ENCODE data around the gene UBP1.
A peak's percentile ranks its signal among the peaks of the same experiment; 100 is the strongest.
"Not testable (repeated sequence)": the region's sequence is repeated elsewhere in the genome, so short reads cannot be mapped to it uniquely, and the experiment has no call there.

The UBP1 gene

GRCh38 chr3:33440328-33441224 is at the start of gene UBP1:
Gene UBP1, minus strand, starts transcription at chr3:33440405. Its CDS starts 557 bp downstream, at chr3:33439848.
- DNase-seq (ENCODE audit: low spot score) = peak; percentile 99

- DNase-seq (ENCODE audit: low spot score) = no peak
Observed at GRCh38 chr3:33488683-33489082, 48.5 kb upstream of the UBP1 start.

GRCh38 chr3:33488246-33488645 is 48.0 kb upstream of the UBP1 start:
- DNase-seq (ENCODE audit: low spot score) = no peak

GRCh38 chr3:33482111-33482521 is 41.9 kb upstream of the UBP1 start:
- no peak for DNase-seq (ENCODE audit: low spot score)

GRCh38 chr3:33474896-33475295 is 34.7 kb upstream of the UBP1 start:
- no peak for DNase-seq (ENCODE audit: low spot score)

GRCh38 chr3:33473813-33474212 is 33.6 kb upstream of the UBP1 start:
- DNase-seq (ENCODE audit: low spot score) = no peak

GRCh38 chr3:33467786-33468185 is 27.6 kb upstream of the UBP1 start:
- DNase-seq (ENCODE audit: low spot score) = no peak

- no peak for DNase-seq (ENCODE audit: low spot score)
Observed at GRCh38 chr3:33461097-33461496, 20.9 kb upstream of the UBP1 start.

GRCh38 chr3:33459577-33459976 is 19.4 kb upstream of the UBP1 start:
- not testable (repeated sequence) for DNase-seq (ENCODE audit: low spot score)

GRCh38 chr3:33458446-33458845 is 18.2 kb upstream of the UBP1 start:
- DNase-seq (ENCODE audit: low spot score) = no peak

- no peak for DNase-seq (ENCODE audit: low spot score)
Observed at GRCh38 chr3:33456756-33457155, 16.6 kb upstream of the UBP1 start.

GRCh38 chr3:33453331-33453761 is 13.1 kb upstream of the UBP1 start:
- no peak for DNase-seq (ENCODE audit: low spot score)

- not testable (repeated sequence) for DNase-seq (ENCODE audit: low spot score)
Observed at GRCh38 chr3:33451994-33452393, 11.8 kb upstream of the UBP1 start.

GRCh38 chr3:33447958-33448357 is 7.8 kb upstream of the UBP1 start:
- no peak for DNase-seq (ENCODE audit: low spot score)

- not testable (repeated sequence) for DNase-seq (ENCODE audit: low spot score)
Observed at GRCh38 chr3:33447256-33447625, 7.0 kb upstream of the UBP1 start.

GRCh38 chr3:33442190-33442589 is 2.0 kb upstream of the UBP1 start:
- DNase-seq (ENCODE audit: low spot score) = no peak

- DNase-seq (ENCODE audit: low spot score) = peak; percentile 32
Observed at GRCh38 chr3:33441225-33441976, 1.2 kb upstream of the UBP1 start.

GRCh38 chr3:33439546-33440327 is 468 bp downstream of the UBP1 start:
- peak; percentile 47 for DNase-seq (ENCODE audit: low spot score)

- DNase-seq (ENCODE audit: low spot score) = no peak
Observed at GRCh38 chr3:33438881-33439545, 1.2 kb downstream of the UBP1 start.

GRCh38 chr3:33438284-33438668 is 1.9 kb downstream of the UBP1 start:
- DNase-seq (ENCODE audit: low spot score) = peak; percentile 37

- DNase-seq (ENCODE audit: low spot score) = no peak
Observed at GRCh38 chr3:33437556-33438283, 2.5 kb downstream of the UBP1 start.
